BLaER1 treated with 17β-estradiol and CSF1 and Interleukin-3, amounts not matched to agents 10 nM and 100 nM (cell line): ENCODE measurements around the gene THSD7B.

Source experiments
- H3K27ac ChIP-seq, 11 experiments: shearing (Covaris generic); formaldehyde crosslinking; 2 replicates each; pipeline ENCODE4 v1.8.1; 2022
- H3K27me3 ChIP-seq, 11 experiments: shearing (Covaris generic); formaldehyde crosslinking; 2 replicates each; pipeline ENCODE4 v1.8.1; 2022
- H3K36me3 ChIP-seq, 11 experiments: shearing (Covaris generic); formaldehyde crosslinking; 2 replicates each; pipeline ENCODE4 v1.8.1; 2022
- H3K4me1 ChIP-seq, 10 experiments: shearing (Covaris generic); formaldehyde crosslinking; 2 replicates each; pipeline ENCODE4 v1.8.1; 2022
- H3K4me2 ChIP-seq, 11 experiments: shearing (Covaris generic); formaldehyde crosslinking; 2 replicates each; pipeline ENCODE4 v1.8.1; 2022
- H3K4me3 ChIP-seq, 10 experiments: shearing (Covaris generic); formaldehyde crosslinking; 2 replicates each; pipeline ENCODE4 v1.8.1; 2022
- H3K9ac ChIP-seq, 11 experiments: shearing (Covaris generic); formaldehyde crosslinking; 2 replicates each; pipeline ENCODE4 v1.8.1; 2022
- H3K9me3 ChIP-seq, 11 experiments: shearing (Covaris generic); formaldehyde crosslinking; replicated peaks in 1 of 11; 2 replicates each; pipeline ENCODE4 v1.8.1; 2022
- H4K20me1 ChIP-seq, 11 experiments: shearing (Covaris generic); formaldehyde crosslinking; 2 replicates each; pipeline ENCODE4 v1.8.1; 2022
- Cebpa-rat ChIP-seq, 11 experiments: shearing (Covaris generic); IDR thresholded peaks; 2 replicates each; pipeline ENCODE4 v1.8.1; 2022

THSD7B gene

GRCh38 chr2:137002896-137003295 is 237.6 kb downstream of the THSD7B start:
- no peaks in the 10 kb centered on the region for H3K27me3 ChIP-seq
- no peaks in the 10 kb centered on the region for H3K36me3 ChIP-seq
- no peaks in the 10 kb centered on the region for H3K4me1 ChIP-seq
- no peaks in the 10 kb centered on the region for H3K9me3 ChIP-seq
- no peak for TF ChIP-seq Cebpa-rat (IDR thresholded peaks at IDR 0.05)
- no peak overlapping the region for H3K4me2 ChIP-seq
- no peak overlapping the region for H3K4me3 ChIP-seq
- H3K9ac ChIP-seq, result no peak overlapping the region
- no peak overlapping the region for H3K27ac ChIP-seq
- no peaks in the 10 kb centered on the region for H4K20me1 ChIP-seq

DNA sequence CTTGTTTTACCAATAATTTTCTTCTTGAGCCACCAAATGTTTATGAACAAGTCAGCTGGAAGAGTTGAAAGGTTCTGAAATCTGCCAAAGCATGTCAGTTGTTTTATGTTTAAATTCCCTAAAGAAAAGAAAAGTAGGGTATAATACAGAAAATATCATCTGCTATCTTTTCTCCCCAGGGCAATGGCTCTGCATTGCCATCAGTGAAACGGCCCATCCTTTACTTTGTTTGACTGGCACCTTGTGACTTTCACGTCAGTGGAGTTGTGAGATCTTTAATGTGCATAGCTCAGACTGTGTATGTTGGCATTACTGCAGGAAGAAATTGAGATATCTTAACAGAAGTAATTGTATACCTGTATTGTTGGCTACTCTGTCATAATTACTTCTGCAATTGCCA is 239.9 kb downstream of the THSD7B start:
- Histone ChIP-seq H3K27ac (no peak overlapping the region), H3K4me3 (no peak overlapping the region), H3K9me3 (no peaks in the 10 kb centered on the region), H3K4me2 (no peak overlapping the region), H3K36me3 (no peaks in the 10 kb centered on the region), H3K4me1 (no peaks in the 10 kb centered on the region), H4K20me1 (no peaks in the 10 kb centered on the region), H3K9ac (no peak overlapping the region), H3K27me3 (no peaks in the 10 kb centered on the region)
- TF ChIP-seq Cebpa-rat (IDR thresholded peaks at IDR 0.05), result no peak

- Histone ChIP-seq H3K9ac (no peak overlapping the region), H3K9me3 (no peaks in the 10 kb centered on the region), H3K4me2 (no peak overlapping the region), H3K4me1 (no peaks in the 10 kb centered on the region), H3K4me3 (no peak overlapping the region), H4K20me1 (no peaks in the 10 kb centered on the region), H3K36me3 (no peaks in the 10 kb centered on the region), H3K27me3 (no peaks in the 10 kb centered on the region), H3K27ac (no peak overlapping the region)
- TF ChIP-seq Cebpa-rat (IDR thresholded peaks at IDR 0.05), result no peak
These were observed 242.6 kb downstream of the THSD7B start for GRCh38 chr2:137007938-137008337.

DNA sequence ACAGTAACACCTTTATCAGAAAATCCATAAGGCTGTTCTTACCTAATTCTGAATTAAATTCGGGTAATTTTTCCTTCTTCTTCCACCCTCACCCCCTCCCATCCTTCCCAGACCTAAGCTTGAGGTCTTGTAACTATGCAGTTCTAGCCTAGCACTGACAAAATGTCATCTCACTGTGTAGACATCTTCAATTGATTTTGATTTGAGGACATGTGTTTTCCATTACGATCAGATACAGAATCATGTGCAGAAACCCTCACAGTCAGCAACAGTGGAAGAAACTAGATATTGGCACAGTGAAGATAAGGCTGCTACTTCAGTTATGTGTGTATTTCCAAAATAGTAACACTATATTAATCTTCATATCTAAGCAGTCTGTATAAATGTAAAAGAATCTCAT is 244.6 kb downstream of the THSD7B start:
- TF ChIP-seq Cebpa-rat (IDR thresholded peaks at IDR 0.05), result no peak
- Histone ChIP-seq H3K4me2 (no peak overlapping the region), H3K36me3 (no peaks in the 10 kb centered on the region), H3K27me3 (no peaks in the 10 kb centered on the region), H3K9ac (no peak overlapping the region), H3K27ac (no peak overlapping the region), H3K9me3 (no peaks in the 10 kb centered on the region), H4K20me1 (no peaks in the 10 kb centered on the region), H3K4me1 (peaks cover 0 to 8% (median 0%) of the 10 kb centered on the region in 10 experiments; a peak in 5 of 20 replicates), H3K4me3 (no peak overlapping the region)

DNA sequence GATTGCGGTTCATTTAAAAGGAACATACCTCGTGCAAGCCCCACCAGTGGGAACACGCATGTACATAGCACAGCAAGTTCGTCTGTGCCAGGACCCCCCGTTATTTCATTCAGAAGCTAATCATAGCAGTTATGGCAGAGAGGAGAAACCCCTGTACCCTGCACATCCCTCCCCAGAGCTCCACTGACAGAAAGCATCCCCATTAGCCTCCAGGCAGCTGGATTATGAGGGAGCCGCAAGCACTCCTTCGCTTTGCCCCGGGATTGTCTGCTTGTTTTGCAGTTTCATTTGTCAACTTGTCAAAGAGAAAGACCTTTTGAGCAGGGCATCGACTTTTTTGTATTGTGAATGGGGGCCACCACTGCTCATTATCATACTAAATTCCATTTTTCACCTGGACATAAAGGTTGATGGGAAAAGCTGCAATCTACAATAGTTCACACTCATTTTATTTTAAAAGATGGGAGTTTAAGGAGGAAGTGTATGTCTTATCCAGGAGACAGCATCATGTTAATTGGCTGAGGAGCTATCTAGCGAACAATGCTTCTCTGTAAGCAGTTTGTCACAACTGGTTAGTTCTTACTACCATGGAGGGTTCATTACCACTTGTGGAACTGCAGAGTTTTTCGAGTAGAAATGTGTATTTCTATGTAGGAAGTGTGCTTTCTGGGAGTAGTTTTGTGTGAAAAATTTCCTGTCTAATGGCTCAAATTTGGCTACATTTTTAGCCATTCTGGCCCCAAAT is 255.3 kb downstream of the THSD7B start:
- H3K27ac ChIP-seq, result no peak overlapping the region
- H3K36me3 ChIP-seq, result no peaks in the 10 kb centered on the region
- no peaks in the 10 kb centered on the region for H3K9me3 ChIP-seq
- no peaks in the 10 kb centered on the region for H3K27me3 ChIP-seq
- H4K20me1 ChIP-seq, result no peaks in the 10 kb centered on the region
- no peak overlapping the region for H3K9ac ChIP-seq
- no peak overlapping the region for H3K4me3 ChIP-seq
- TF ChIP-seq Cebpa-rat (IDR thresholded peaks at IDR 0.05), result no peak
- no peak overlapping the region for H3K4me2 ChIP-seq
- no peaks in the 10 kb centered on the region for H3K4me1 ChIP-seq

- H3K4me3 ChIP-seq, result no peak overlapping the region
- H3K9ac ChIP-seq, result no peak overlapping the region
- no peak overlapping the region for H3K27ac ChIP-seq
- no peaks in the 10 kb centered on the region for H3K27me3 ChIP-seq
- H3K36me3 ChIP-seq, result no peaks in the 10 kb centered on the region
- H4K20me1 ChIP-seq, result no peaks in the 10 kb centered on the region
- H3K9me3 ChIP-seq, result no peaks in the 10 kb centered on the region
- no peak overlapping the region for H3K4me2 ChIP-seq
- no peak for TF ChIP-seq Cebpa-rat (IDR thresholded peaks at IDR 0.05)
- H3K4me1 ChIP-seq, result no peaks in the 10 kb centered on the region
These were observed 256.4 kb downstream of the THSD7B start for GRCh38 chr2:137021763-137022162.

GRCh38 chr2:137023205-137023604 is 257.9 kb downstream of the THSD7B start:
- no peak overlapping the region for H3K4me2 ChIP-seq
- no peak overlapping the region for H3K27ac ChIP-seq
- no peaks in the 10 kb centered on the region for H4K20me1 ChIP-seq
- H3K9me3 ChIP-seq, result no peaks in the 10 kb centered on the region
- no peak for TF ChIP-seq Cebpa-rat (IDR thresholded peaks at IDR 0.05)
- no peaks in the 10 kb centered on the region for H3K36me3 ChIP-seq
- H3K27me3 ChIP-seq, result no peaks in the 10 kb centered on the region
- no peak overlapping the region for H3K9ac ChIP-seq
- no peak overlapping the region for H3K4me3 ChIP-seq
- H3K4me1 ChIP-seq, result no peaks in the 10 kb centered on the region

- Histone ChIP-seq H3K27ac (no peak overlapping the region), H3K4me1 (no peaks in the 10 kb centered on the region), H3K9me3 (peaks cover 0 to 5% (median 0%) of the 10 kb centered on the region in 11 experiments; a peak in 1 of 22 replicates), H3K36me3 (no peaks in the 10 kb centered on the region), H3K9ac (no peak overlapping the region), H3K4me2 (no peak overlapping the region), H4K20me1 (no peaks in the 10 kb centered on the region), H3K4me3 (no peak overlapping the region), H3K27me3 (no peaks in the 10 kb centered on the region)
- TF ChIP-seq Cebpa-rat (IDR thresholded peaks at IDR 0.05), result no peak
These were observed 266.4 kb downstream of the THSD7B start for GRCh38 chr2:137031731-137032130.

DNA sequence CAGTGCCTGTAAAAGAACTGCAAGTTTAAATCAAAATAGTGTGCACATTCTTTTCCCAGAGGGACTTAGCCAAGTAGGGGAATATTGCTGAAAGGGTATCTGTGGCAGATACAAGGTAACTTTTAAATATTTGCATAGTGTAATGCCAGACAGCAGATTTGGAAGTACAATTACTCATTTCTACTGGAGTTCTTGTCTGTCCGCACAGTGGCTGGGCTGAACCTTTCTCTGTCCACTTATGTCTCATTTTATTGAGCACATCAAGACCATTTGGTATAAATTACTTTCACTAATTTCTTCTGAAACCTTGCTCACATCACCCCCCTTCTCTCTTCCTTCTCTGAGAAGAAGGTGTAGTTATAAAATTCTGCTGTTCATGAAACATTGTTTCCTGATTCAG is 271.3 kb downstream of the THSD7B start:
- Histone ChIP-seq H3K27me3 (no peaks in the 10 kb centered on the region), H3K4me1 (no peaks in the 10 kb centered on the region)
- no peak for TF ChIP-seq Cebpa-rat (IDR thresholded peaks at IDR 0.05)

DNA sequence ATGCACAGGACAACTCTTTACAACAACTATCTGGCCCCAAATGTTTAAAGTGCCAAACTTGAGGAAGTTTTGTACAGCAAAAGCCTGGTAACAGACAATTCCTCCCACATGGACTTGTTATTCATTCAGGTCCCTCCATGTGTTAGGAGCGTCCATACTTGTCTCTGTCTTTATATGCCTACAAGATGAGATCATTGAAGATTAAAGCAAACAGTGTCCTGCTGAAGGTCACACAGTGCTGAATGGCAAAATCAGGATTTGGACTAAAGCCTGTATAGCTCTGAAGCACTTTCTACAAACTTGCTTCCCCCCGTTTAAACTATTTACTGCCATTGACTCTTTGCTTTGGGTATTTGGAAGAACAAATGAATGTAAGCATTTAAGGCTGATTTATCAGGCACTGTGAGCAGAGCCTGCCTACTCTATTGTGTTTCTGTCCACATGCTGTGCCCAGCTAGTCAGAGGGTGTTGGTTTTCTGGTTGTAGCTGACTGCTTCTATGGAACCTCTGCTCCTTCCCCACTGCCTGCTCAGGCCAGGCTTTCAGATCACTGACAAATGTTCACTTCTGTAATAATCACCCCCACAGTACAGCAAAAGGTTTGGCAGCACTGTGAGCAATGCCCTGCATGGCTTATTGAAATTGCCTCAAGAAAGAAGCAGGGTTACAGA is 274.3 kb downstream of the THSD7B start:
- H3K4me3 ChIP-seq, result no peak overlapping the region
- no peak overlapping the region for H3K4me2 ChIP-seq
- no peaks in the 10 kb centered on the region for H3K36me3 ChIP-seq
- H3K27ac ChIP-seq, result no peak overlapping the region
- H3K9me3 ChIP-seq, result 0 out of 22 replicates have a peak, but pooled peaks cover 0 to under 1% (median 0%) of the 10 kb centered on the region in 11 experiments
- H3K9ac ChIP-seq, result no peak overlapping the region
- H3K27me3 ChIP-seq, result no peaks in the 10 kb centered on the region
- no peaks in the 10 kb centered on the region for H4K20me1 ChIP-seq
- TF ChIP-seq Cebpa-rat (IDR thresholded peaks at IDR 0.05), result no peak
- no peaks in the 10 kb centered on the region for H3K4me1 ChIP-seq

More for the DNA sequence above, 271.3 kb downstream of the THSD7B start:
- no peak overlapping the region for H3K9ac ChIP-seq
- peaks cover 0 to 5% (median 0%) of the 10 kb centered on the region in 11 experiments; a peak in 1 of 22 replicates for H3K9me3 ChIP-seq
- no peak overlapping the region for H3K4me3 ChIP-seq
- H3K36me3 ChIP-seq, result no peaks in the 10 kb centered on the region
- H3K27ac ChIP-seq, result no peak overlapping the region
- H4K20me1 ChIP-seq, result no peaks in the 10 kb centered on the region
- H3K4me2 ChIP-seq, result no peak overlapping the region
